ENCODE data around the gene PLEKHM2.

DNA sequence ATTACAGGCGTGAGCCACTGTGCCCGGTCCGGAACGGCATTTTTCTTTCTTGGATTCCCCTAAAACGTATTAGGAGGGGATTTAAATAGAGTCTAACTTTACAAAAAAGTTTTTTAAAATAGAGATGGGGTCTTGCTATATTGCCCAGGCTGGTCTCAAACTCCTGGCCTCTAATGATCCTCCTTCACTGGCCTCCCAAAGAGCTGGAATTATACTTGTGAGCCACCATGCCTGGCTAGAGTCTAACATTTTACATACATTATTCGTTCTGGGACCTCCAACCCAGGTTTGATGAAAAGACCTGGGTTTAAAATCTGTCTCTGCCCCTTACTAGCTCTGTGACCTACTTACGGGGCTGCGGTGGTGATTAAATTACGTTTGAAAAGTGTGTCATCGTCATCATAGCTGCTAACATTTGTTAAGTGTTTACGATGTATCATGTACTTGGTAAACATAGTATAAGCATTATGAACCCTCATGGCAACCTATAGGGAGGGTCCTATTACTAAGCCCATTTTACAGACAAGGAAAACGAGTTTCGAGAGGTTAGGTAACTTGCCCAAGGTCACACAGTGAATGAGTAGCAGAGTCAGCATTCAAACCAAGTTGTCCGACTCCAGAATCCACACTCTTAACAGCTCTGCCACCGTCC is 24.5 kb downstream of the PLEKHM2 start:
- TF ChIP-seq POLR2A (IDR thresholded peaks at IDR 0.05) = no peak
- TF ChIP-seq, protein P1, sequence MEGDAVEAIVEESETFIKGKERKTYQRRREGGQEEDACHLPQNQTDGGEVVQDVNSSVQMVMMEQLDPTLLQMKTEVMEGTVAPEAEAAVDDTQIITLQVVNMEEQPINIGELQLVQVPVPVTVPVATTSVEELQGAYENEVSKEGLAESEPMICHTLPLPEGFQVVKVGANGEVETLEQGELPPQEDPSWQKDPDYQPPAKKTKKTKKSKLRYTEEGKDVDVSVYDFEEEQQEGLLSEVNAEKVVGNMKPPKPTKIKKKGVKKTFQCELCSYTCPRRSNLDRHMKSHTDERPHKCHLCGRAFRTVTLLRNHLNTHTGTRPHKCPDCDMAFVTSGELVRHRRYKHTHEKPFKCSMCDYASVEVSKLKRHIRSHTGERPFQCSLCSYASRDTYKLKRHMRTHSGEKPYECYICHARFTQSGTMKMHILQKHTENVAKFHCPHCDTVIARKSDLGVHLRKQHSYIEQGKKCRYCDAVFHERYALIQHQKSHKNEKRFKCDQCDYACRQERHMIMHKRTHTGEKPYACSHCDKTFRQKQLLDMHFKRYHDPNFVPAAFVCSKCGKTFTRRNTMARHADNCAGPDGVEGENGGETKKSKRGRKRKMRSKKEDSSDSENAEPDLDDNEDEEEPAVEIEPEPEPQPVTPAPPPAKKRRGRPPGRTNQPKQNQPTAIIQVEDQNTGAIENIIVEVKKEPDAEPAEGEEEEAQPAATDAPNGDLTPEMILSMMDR (IDR thresholded peaks at IDR 0.05) = no peak
